Activated CD8-positive, alpha-beta memory T cell treated with anti-CD3 and anti-CD28 coated beads, Interleukin-2, amount 50 U/mL, for 24 hours (primary cell): Measurements from ENCODE around the gene GNPNAT1.
A peak's percentile ranks its signal among the peaks of the same experiment; 100 is the strongest.

ENCODE experiments used
- DNase-seq: peaks from one replicate; pipeline ENCODE4 v3.0.0-alpha.2; 2020; ENCODE audit errors: extremely low read depth

The GNPNAT1 gene

GRCh38 chr14:52791223-52792096 is at the start of gene GNPNAT1:
TSS of gene GNPNAT1 (minus strand) at chr14:52791607. CDS start at chr14:52784650, 6,957 bp downstream.
- DNase-seq: peak; percentile 54

GRCh38 chr14:52840877-52841276 is 49.5 kb upstream of the GNPNAT1 start:
- no peak for DNase-seq

GRCh38 chr14:52837451-52837850 is 46.0 kb upstream of the GNPNAT1 start:
- DNase-seq: no peak

GRCh38 chr14:52836063-52836462 is 44.7 kb upstream of the GNPNAT1 start:
- DNase-seq: no peak

- no peak for DNase-seq
Measured at GRCh38 chr14:52835122-52835903, 43.9 kb upstream of the GNPNAT1 start.

GRCh38 chr14:52834440-52834842 is 43.0 kb upstream of the GNPNAT1 start:
- no peak for DNase-seq

GRCh38 chr14:52833891-52834290 is 42.5 kb upstream of the GNPNAT1 start:
- no peak for DNase-seq

- no peak for DNase-seq
Measured at GRCh38 chr14:52829527-52830185, 38.2 kb upstream of the GNPNAT1 start.

GRCh38 chr14:52827426-52827825 is 36.0 kb upstream of the GNPNAT1 start:
- DNase-seq: no peak

- DNase-seq: no peak
Measured at GRCh38 chr14:52825085-52825484, 33.7 kb upstream of the GNPNAT1 start.

- no peak for DNase-seq
Measured at GRCh38 chr14:52824462-52824861, 33.1 kb upstream of the GNPNAT1 start.

- DNase-seq: no peak
Measured at GRCh38 chr14:52821805-52822250, 30.4 kb upstream of the GNPNAT1 start.

GRCh38 chr14:52808101-52808500 is 16.7 kb upstream of the GNPNAT1 start:
- DNase-seq: no peak

GRCh38 chr14:52806115-52806514 is 14.7 kb upstream of the GNPNAT1 start:
- no peak for DNase-seq

GRCh38 chr14:52802597-52802996 is 11.2 kb upstream of the GNPNAT1 start:
- no peak for DNase-seq

- DNase-seq: no peak
Measured at GRCh38 chr14:52801014-52801712, 9.8 kb upstream of the GNPNAT1 start.

GRCh38 chr14:52798826-52799225 is 7.4 kb upstream of the GNPNAT1 start:
- DNase-seq: no peak

- no peak for DNase-seq
Measured at GRCh38 chr14:52797653-52798052, 6.2 kb upstream of the GNPNAT1 start.

- no peak for DNase-seq
Measured at GRCh38 chr14:52793061-52793460, 1.7 kb upstream of the GNPNAT1 start.

GRCh38 chr14:52792097-52792415 is 649 bp upstream of the GNPNAT1 start:
- no peak for DNase-seq

GRCh38 chr14:52790756-52791222 is 618 bp downstream of the GNPNAT1 start:
- DNase-seq: no peak
